K562 (cell line): ENCODE data around the gene SPATA16. TPM values are rescaled to one million over a fixed set of nuclear protein-coding genes. Genes with fewer than 3 reads are reported as not detected.

Experiments
- CBX8 ChIP-seq: fragments of 200-600 bp; sonication (generic); IDR thresholded peaks from 2 replicates; pipeline ENCODE4 v1.6.1; 2012; ENCODE audit warnings: borderline replicate concordance, mixed run types, low read depth, mild to moderate bottlenecking, moderate library complexity, mixed read lengths, low read length, control low read depth, inconsistent platforms; ENCODE audit not compliant: poor library complexity, severe bottlenecking; ENCODE audit errors: extremely low read depth
- CHD1 ChIP-seq: fragments of 200-600 bp; sonication (generic); IDR thresholded peaks from one replicate; pipeline ENCODE4 v1.6.1; 2012; ENCODE audit warnings: mild to moderate bottlenecking, moderate library complexity, low read length, inconsistent platforms
- CHD7 ChIP-seq: fragments of 200-600 bp; sonication (generic); IDR thresholded peaks from one replicate; pipeline ENCODE4 v1.6.1; 2012; ENCODE audit warnings: mild to moderate bottlenecking, low read depth, low read length, inconsistent platforms
- FOXM1 ChIP-seq, 2 experiments: fragments of 450-650 bp in 1 of 2; sonication (generic) in 1 of 2; formaldehyde crosslinking in 1 of 2; IDR thresholded peaks; 2 replicates each; pipeline versions ENCODE4 v1.6.1 to v1.9.0; 2017 to 2022; ENCODE audit warnings: low read depth in 2 of 2, mild to moderate bottlenecking in 2 of 2, missing genetic modification reagents in 1 of 2, moderate library complexity in 1 of 2
- GATA2 ChIP-seq: sonication (generic); formaldehyde crosslinking; IDR thresholded peaks from 2 replicates; pipeline ENCODE4 v1.4.0; 2020; ENCODE audit warnings: mild to moderate bottlenecking, missing genetic modification reagents
- HLTF ChIP-seq: fragments of 450-650 bp; IDR thresholded peaks from 2 replicates; pipeline ENCODE4 v1.6.1; 2016
- MCM7 ChIP-seq, 2 experiments: fragments of 450-650 bp; IDR thresholded peaks; 2 replicates each; pipeline ENCODE4 v1.6.1; 2016 to 2018
- NRF1 ChIP-seq, 2 experiments: fragments of 450-650 bp; IDR thresholded peaks in 1 of 2; conservative IDR thresholded peaks in 1 of 2; 2 replicates each; pipeline ENCODE4 v1.6.1; 2014; ENCODE audit warnings: mild to moderate bottlenecking in 2 of 2
- SMARCB1 ChIP-seq: IDR thresholded peaks from 2 replicates; pipeline ENCODE4 v1.6.1; 2011; ENCODE audit warnings: improper control_type of control experiment, low read depth; ENCODE audit not compliant: insufficient read length
- SMARCE1 ChIP-seq: fragments of 450-650 bp; IDR thresholded peaks from 2 replicates; pipeline ENCODE4 v1.7.1; 2016; ENCODE audit warnings: mild to moderate bottlenecking
- SRSF7 ChIP-seq: fragments of 200-400 bp; formaldehyde crosslinking; optimal IDR thresholded peaks from 2 replicates; pipeline ENCODE3; 2017; ENCODE audit warnings: mild to moderate bottlenecking, low read depth, low read length
- STAT6 ChIP-seq: sonication (generic); formaldehyde crosslinking; IDR thresholded peaks from 2 replicates; pipeline ENCODE4 v1.8.1; 2023; ENCODE audit warnings: mild to moderate bottlenecking, missing genetic modification reagents
- ZNF408 ChIP-seq: fragments of 250-450 bp; sonication (Bioruptor Pico); IDR thresholded peaks from 2 replicates; pipeline ENCODE4 v1.4.0; 2020; ENCODE audit warnings: low read depth, mild to moderate bottlenecking, moderate library complexity
- ZNF668 ChIP-seq: fragments of 250-450 bp; sonication (Bioruptor Pico); IDR thresholded peaks from 2 replicates; pipeline ENCODE4 v1.8.0; 2022; ENCODE audit warnings: mild to moderate bottlenecking, inconsistent platforms
- polyA plus RNA-seq, 8 experiments: library from polyadenylated mRNA; depleted of rRNA in 4 of 8; stranded (reverse) in 5 of 8; unstranded in 3 of 8; fragments of >200 nt; fragmentation: Nextera tagmentation in 2 of 8; fragmentation: Illumina TruSeq in 1 of 8; extraction: Ambion mirVana in 2 of 8; extraction: Trizol in 1 of 8; gene quantifications; 2 replicates each; pipeline versions ENCODE4 v1.2.1 to v1.2.3, GENCODE V29; 2011 to 2014; ENCODE audit warnings: inconsistent platforms in 1 of 8, missing spikeins in 1 of 8
- total RNA-seq, 7 experiments: library from RNA; depleted of rRNA in 6 of 7; stranded (reverse); fragments of >200 nt in 6 of 7; fragmentation: Illumina TruSeq in 2 of 7; extraction: Trizol in 2 of 7; gene quantifications; 2 replicates each; pipeline versions ENCODE4 v1.2.1 to v1.2.3, GENCODE V29; 2011 to 2021; ENCODE audit warnings: low replicate concordance in 1 of 7

Gene SPATA16
- total and polyA plus RNA-seq, 9 of the 15 experiments (the other 6 are each of a cell fraction or from before 2014, with no cell fraction given) = not detected

- TF ChIP-seq STAT6 (CRISPR knock-in tag) (no peak), MCM7 (IDR thresholded peaks at IDR 0.05) (0 out of 4 replicates have a peak, but pooled peaks of 1 of the 2 experiments have one; percentile 32), SRSF7 (no peak), GATA2 (CRISPR knock-in tag) (no peak), FOXM1 (IDR thresholded peaks at IDR 0.05; ENCODE audit: low read depth) (no peak), FOXM1 (CRISPR knock-in tag; IDR thresholded peaks at IDR 0.05; ENCODE audit: low read depth) (no peak), SMARCB1 (no peak), ZNF668 (CRISPR knock-in tag) (no peak), ZNF408 (CRISPR knock-in tag) (no peak), CHD7 (no peak), NRF1 (conservative IDR thresholded peaks at IDR 0.05 in 1 of 2, IDR thresholded peaks at IDR 0.05 in 1 of 2) (no peak), CHD1 (no peak), SMARCE1 (no peak), CBX8 (no peak), HLTF (peak; percentile 49; the same call in 1 of the 2 replicates)
These were observed 140.5 kb downstream of the SPATA16 start (continued) for GRCh38 chr3:173000553-173000952.
